IMR-90 (cell line): ENCODE measurements around the gene KLRF2. TPM values are rescaled to one million over a fixed set of nuclear protein-coding genes. Genes with fewer than 3 reads are reported as not detected.

Source experiments
- ATAC-seq: fragments of 200-7000 bp; cut with Tn5 transposase; 2 replicates; pipeline ENCODE4 v1.9.1; 2020; ENCODE audit warnings: low read depth, mild to moderate bottlenecking, moderate library complexity
- BruUV-seq: library from RNA; stranded (reverse); fragments of 400-500 nt; replicated peaks from 2 replicates; lab custom pipeline; 2021; lab: Mats Ljungman, UMichigan
- CTCF ChIA-PET: fragments of 300-600 bp; formaldehyde crosslinking; extraction: SDS; loops from one replicate; lab custom pipeline; 2021; ENCODE audit warnings: antibody characterized with exemption; lab: Yijun Ruan, JAX
- POLR2A ChIA-PET: fragments of 300-600 bp; sonication (Branson Sonifier 250); formaldehyde crosslinking; loops from one replicate; lab custom pipeline; 2022; ENCODE audit warnings: antibody characterized with exemption; ENCODE audit not compliant: unreplicated experiment; lab: Charles Lee
- DNase-seq: peaks from one replicate; pipeline ENCODE4 v3.0.0; 2013
- H2AFZ ChIP-seq: replicated peaks from 2 replicates; pipeline ENCODE3; 2013; ENCODE audit warnings: low read length, mild to moderate bottlenecking; ENCODE audit not compliant: poor library complexity
- H2AK5ac ChIP-seq: 2 replicates; pipeline ENCODE4 v1.6.1; 2013; ENCODE audit warnings: low read depth, low read length, inconsistent platforms
- H2AK9ac ChIP-seq: replicated peaks from 2 replicates; pipeline ENCODE3; 2013; ENCODE audit warnings: mild to moderate bottlenecking, low read depth, low read length, moderate library complexity; ENCODE audit not compliant: poor library complexity
- H2BK120ac ChIP-seq: 2 replicates; pipeline ENCODE4 v1.6.1; 2013; ENCODE audit warnings: low read depth, low read length, inconsistent platforms
- H2BK15ac ChIP-seq: 3 replicates; pipeline ENCODE4 v1.6.1; 2013; ENCODE audit warnings: low read depth, low read length, inconsistent platforms
- H2BK20ac ChIP-seq: 2 replicates; pipeline ENCODE4 v1.6.1; 2013; ENCODE audit warnings: low read depth, mild to moderate bottlenecking, inconsistent platforms, low read length, moderate library complexity
- H2BK5ac ChIP-seq: 2 replicates; pipeline ENCODE4 v1.6.1; 2013; ENCODE audit warnings: mild to moderate bottlenecking, low read depth, low read length, inconsistent platforms; ENCODE audit not compliant: poor library complexity, severe bottlenecking
- H3K14ac ChIP-seq: replicated peaks from 2 replicates; pipeline ENCODE4 v1.6.1; 2013; ENCODE audit warnings: low read depth, low read length, inconsistent platforms
- H3K18ac ChIP-seq: 2 replicates; pipeline ENCODE4 v1.6.1; 2013; ENCODE audit warnings: low read depth, low read length, control low read depth
- H3K23ac ChIP-seq: 2 replicates; pipeline ENCODE4 v1.6.1; 2013; ENCODE audit warnings: low read depth, low read length, inconsistent platforms
- H3K27ac ChIP-seq: 2 replicates; pipeline ENCODE4 v1.5.1; 2013; ENCODE audit warnings: mild to moderate bottlenecking, control low read depth, low read length; ENCODE audit not compliant: insufficient read depth
- H3K27me3 ChIP-seq: 2 replicates; pipeline ENCODE4 v1.6.1; 2013; ENCODE audit warnings: low read length; ENCODE audit not compliant: control insufficient read depth, insufficient read depth
- H3K36me3 ChIP-seq: 2 replicates; pipeline ENCODE4 v1.6.1; 2013; ENCODE audit warnings: low read length, mixed read lengths; ENCODE audit not compliant: control insufficient read depth, insufficient read depth
- H3K4ac ChIP-seq: 2 replicates; pipeline ENCODE4 v1.6.1; 2013; ENCODE audit warnings: low read depth, low read length, inconsistent platforms
- H3K4me1 ChIP-seq: 2 replicates; pipeline ENCODE4 v1.6.1; 2013; ENCODE audit warnings: low read length, mixed read lengths; ENCODE audit not compliant: control insufficient read depth, insufficient read depth
- H3K4me2 ChIP-seq: 2 replicates; pipeline ENCODE4 v1.6.1; 2013; ENCODE audit warnings: low read depth, mild to moderate bottlenecking, control low read depth, low read length, moderate library complexity
- H3K4me3 ChIP-seq: 2 replicates; pipeline ENCODE4 v1.5.1; 2013; ENCODE audit warnings: low read depth, mild to moderate bottlenecking, control low read depth, low read length, moderate library complexity; ENCODE audit not compliant: insufficient read depth
- H3K56ac ChIP-seq: 2 replicates; pipeline ENCODE4 v1.6.1; 2013; ENCODE audit warnings: low read length, inconsistent platforms; ENCODE audit not compliant: insufficient read depth; ENCODE audit errors: extremely low read depth
- H3K79me1 ChIP-seq, 2 experiments: 2 replicates each; pipeline ENCODE4 v1.6.1; 2013; ENCODE audit warnings: low read length in 2 of 2, inconsistent platforms in 1 of 2, low read depth in 1 of 2
- H3K9ac ChIP-seq: 2 replicates; pipeline ENCODE4 v1.6.1; 2013; ENCODE audit warnings: low read depth, low read length, control low read depth
- H3K9me1 ChIP-seq: 2 replicates; pipeline ENCODE4 v1.6.1; 2013; ENCODE audit warnings: low read length, inconsistent platforms; ENCODE audit not compliant: insufficient read depth
- H3K9me3 ChIP-seq: 2 replicates; pipeline ENCODE4 v1.6.1; 2013; ENCODE audit warnings: low read length; ENCODE audit not compliant: control insufficient read depth, insufficient read depth
- H4K20me1 ChIP-seq: 2 replicates; pipeline ENCODE4 v1.6.1; 2013; ENCODE audit warnings: low read length, inconsistent platforms; ENCODE audit not compliant: insufficient read depth
- H4K5ac ChIP-seq: 2 replicates; pipeline ENCODE4 v1.6.1; 2013; ENCODE audit warnings: mild to moderate bottlenecking, low read depth, low read length, control low read depth
- H4K8ac ChIP-seq, 2 experiments: 2 replicates each; pipeline ENCODE4 v1.6.1; 2013; ENCODE audit warnings: low read depth in 2 of 2, low read length in 2 of 2, control low read depth in 1 of 2, inconsistent platforms in 1 of 2
- H4K91ac ChIP-seq: 2 replicates; pipeline ENCODE4 v1.6.1; 2013; ENCODE audit warnings: low read depth, low read length, inconsistent platforms; ENCODE audit not compliant: insufficient read depth
- CTCF ChIP-seq: conservative IDR thresholded peaks from 2 replicates; pipeline ENCODE4 v1.5.1; 2012; ENCODE audit warnings: mild to moderate bottlenecking, low read depth, low read length, improper control_type of control experiment
- MAFK ChIP-seq: IDR thresholded peaks from 2 replicates; pipeline ENCODE4 v1.6.1; 2012; ENCODE audit warnings: low read depth, low read length, improper control_type of control experiment
- NFE2L2 ChIP-seq: fragments of 150-350 bp; IDR thresholded peaks from 2 replicates; pipeline ENCODE4 v1.6.1; 2016; ENCODE audit warnings: low read depth, mild to moderate bottlenecking, low read length
- RAD21 ChIP-seq: IDR thresholded peaks from 2 replicates; pipeline ENCODE4 v1.6.1; 2012; ENCODE audit warnings: low read length, improper control_type of control experiment
- RCOR1 ChIP-seq: IDR thresholded peaks from 2 replicates; pipeline ENCODE4 v1.6.1; 2012; ENCODE audit warnings: mild to moderate bottlenecking, low read length, improper control_type of control experiment; ENCODE audit not compliant: insufficient replicate concordance
- WGBS, 2 experiments: methylation state at CpG; one replicate each; pipeline versions ENCODE4 v1.1.5 to v1.1.7; 2013; ENCODE audit warnings: missing lambda C conversion rate in 2 of 2; ENCODE audit not compliant: insufficient read length in 1 of 2; ENCODE audit errors: extremely low coverage in 2 of 2; 5-methylcytosine and 5-hydroxymethylcytosine counted together
- dilution Hi-C: fragments of 300-500 bp; cut with HindIII; formaldehyde crosslinking; loops from one replicate; pipeline ENCODE4 v1.14.3; 2018; ENCODE audit warnings: low sequenced_read_pairs; ENCODE audit not compliant: unreplicated experiment
- in situ Hi-C: fragments of 300-500 bp; cut with MboI; formaldehyde crosslinking; loops from 3 replicates; pipeline ENCODE4 v1.14.3; 2019; ENCODE audit warnings: low sequenced_read_pairs, inconsistent platforms, mixed read lengths
- intact Hi-C: fragments of 100-400 bp; cut with micrococcal nuclease; formaldehyde crosslinking; loops from 2 replicates; pipeline ENCODE4 v1.10.0; 2022
- polyA plus RNA-seq, 3 experiments: library from polyadenylated mRNA; depleted of rRNA; stranded (reverse); fragments of >200 nt; gene quantifications; 2 replicates each; pipeline ENCODE4 v1.2.3, GENCODE V29; 2012; ENCODE audit warnings: low replicate concordance in 1 of 3
- total RNA-seq: library from RNA; depleted of rRNA; stranded (reverse); fragments of >200 nt; gene quantifications from 2 replicates; pipeline ENCODE4 v1.2.3, GENCODE V29; 2012

KLRF2 gene
- total and polyA plus RNA-seq, 2 of the 4 experiments (the other 2 are of a cell fraction): not detected

- no peak overlapping the region for H2AK5ac ChIP-seq
- no peak overlapping the region for H3K4me2 ChIP-seq
- no peak for TF ChIP-seq RAD21
- no peak for TF ChIP-seq MAFK
- no peak for TF ChIP-seq NFE2L2
- TF ChIP-seq CTCF: no peak
- no peak for TF ChIP-seq RCOR1
- no peak overlapping the region for H4K91ac ChIP-seq
- CTCF ChIA-PET: interaction anchor here (0.7 kb wide), 1 partner anchor 56 kb away, joined by 3 read pairs; no protein-coding TSS in a partner anchor
- no peak overlapping the region for H2BK5ac ChIP-seq
- no peak overlapping the region for H2AK9ac ChIP-seq
- dilution Hi-C loops (no loop called here), intact Hi-C loops (no loop called here), in situ Hi-C loops (no loop called here)
- WGBS, 2 experiments: no CpG with 5 or more reads among the region's 2 CpGs
- no peak overlapping the region for H2BK120ac ChIP-seq
- no peak overlapping the region for H3K4ac ChIP-seq
- H3K27me3 ChIP-seq: no peaks in the 10 kb centered on the region; the same call in 1 of the 2 replicates
- H4K5ac ChIP-seq: no peak overlapping the region
- no peaks in the 10 kb centered on the region for H3K4me1 ChIP-seq
- no peaks in the 10 kb centered on the region for H4K20me1 ChIP-seq
- no TSS peak for BruUV-seq
- peaks cover 6% of the 10 kb centered on the region; the same call in 1 of the 2 replicates for H3K9me3 ChIP-seq
- no peaks in the 10 kb centered on the region for H3K79me1 ChIP-seq
- no peak overlapping the region for H3K9ac ChIP-seq
- no peak for DNase-seq
- H3K14ac ChIP-seq: no peak overlapping the region
- H3K18ac ChIP-seq: no peak overlapping the region
- H3K36me3 ChIP-seq: no peaks in the 10 kb centered on the region
- H4K8ac ChIP-seq: no peak overlapping the region
- H3K9me1 ChIP-seq: no peaks in the 10 kb centered on the region
- POLR2A ChIA-PET: no interaction called here
- no peak for ATAC-seq
- H2BK20ac ChIP-seq: no peak overlapping the region
- H3K56ac ChIP-seq: no peak overlapping the region
- no peak overlapping the region for H3K23ac ChIP-seq
- H3K4me3 ChIP-seq: no peak overlapping the region
- H2BK15ac ChIP-seq: no peak overlapping the region
- no peak overlapping the region for H2AFZ ChIP-seq
- H3K27ac ChIP-seq: no peak overlapping the region
Measured at GRCh38 chr12:9900930-9901329, 19.6 kb downstream of the KLRF2 start.
